Measurements from ENCODE around the gene SLC4A9.
"Not testable (repeated sequence)": the region's sequence is repeated elsewhere in the genome, so short reads cannot be mapped to it uniquely, and the experiment has no call there.

The SLC4A9 gene

DNA sequence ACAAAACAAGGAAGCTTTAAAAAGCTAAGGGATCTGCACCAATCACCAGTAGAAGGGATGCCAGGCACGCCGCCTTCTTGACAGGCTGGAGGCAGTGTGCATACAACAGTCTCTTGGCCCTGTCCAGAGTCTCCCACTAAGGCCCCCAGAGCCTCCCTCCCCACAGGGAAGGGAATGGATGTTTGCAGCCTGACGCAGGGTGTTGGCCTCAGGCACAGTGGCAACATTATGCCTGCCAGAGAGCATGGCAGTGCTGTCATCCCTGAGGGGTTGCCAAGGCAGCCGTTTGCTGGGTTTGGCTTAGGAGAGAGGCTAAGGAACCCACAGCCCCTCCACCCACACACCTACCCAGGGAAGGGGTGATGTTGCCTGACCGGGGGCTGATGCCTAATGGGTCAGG, 18.4 kb upstream of the SLC4A9 start:
- TF ChIP-seq Cebpa-rat (IDR thresholded peaks at IDR 0.05): no peak
- Histone ChIP-seq H3K4me2 (peak overlapping the region; percentile 86 to 100 (median 98)), H3K36me3 (peaks cover 69 to 91% (median 86%) of the 10 kb centered on the region in 11 experiments), H3K4me1 (peaks cover 76 to 87% (median 79%) of the 10 kb centered on the region in 10 experiments), H3K4me3 (peak overlapping the region; percentile 77 to 97 (median 95)), H3K9me3 (replicated peaks in 1 of 11) (peaks cover 0 to 8% (median 0%) of the 10 kb centered on the region in 11 experiments; a peak in 1 of 22 replicates), H3K27ac (peak overlapping the region; percentile 75 to 100 (median 96)), H4K20me1 (peaks cover 37 to 73% (median 59%) of the 10 kb centered on the region in 11 experiments), H3K9ac (peak overlapping the region; percentile 68 to 98 (median 92); a peak in 21 of 22 replicates), H3K27me3 (no peaks in the 10 kb centered on the region)

DNA sequence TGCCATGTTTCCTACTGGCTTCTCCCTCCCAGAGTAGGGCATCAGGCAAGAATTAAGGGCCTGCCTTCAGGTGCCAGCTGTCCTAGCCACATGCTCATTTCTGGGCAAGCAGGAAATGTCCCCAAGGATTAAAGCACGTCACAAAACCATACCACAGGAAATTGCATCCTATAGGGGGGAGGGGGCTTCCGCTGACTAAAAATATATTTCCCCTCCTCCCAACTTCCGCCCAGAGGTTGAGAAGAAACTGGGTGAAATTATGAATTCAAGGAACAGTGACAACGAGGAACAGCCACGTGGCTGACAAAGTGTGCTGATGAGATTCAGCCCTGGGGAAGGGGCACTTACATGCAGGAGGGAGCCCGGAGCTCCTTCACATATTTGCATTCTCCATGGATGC, 17.7 kb upstream of the SLC4A9 start:
- peak overlapping the region; percentile 77 to 100 (median 96); a peak in 21 of 22 replicates for H3K27ac ChIP-seq

DNA sequence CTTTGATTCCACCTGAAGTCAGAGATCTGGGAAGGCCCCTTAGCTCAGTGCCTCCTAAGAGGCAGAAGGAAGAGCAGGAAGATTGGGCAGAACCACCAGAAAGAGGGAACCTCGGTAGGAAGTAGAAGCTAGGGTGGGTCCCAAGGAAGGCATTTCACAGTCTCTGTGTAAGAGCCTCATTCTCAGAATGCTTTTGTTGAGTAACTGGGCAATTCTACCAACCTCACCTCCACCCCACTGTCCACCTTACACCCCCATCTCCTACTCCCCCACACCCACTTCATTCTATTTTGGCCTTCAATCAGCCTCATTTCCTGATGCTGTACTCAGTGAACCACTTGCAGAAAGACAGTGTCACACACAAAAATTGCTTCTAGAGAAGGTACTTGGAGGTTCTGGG, 17.1 kb upstream of the SLC4A9 start:
- H3K4me1 ChIP-seq: peaks cover 76 to 87% (median 78%) of the 10 kb centered on the region in 10 experiments
- TF ChIP-seq Cebpa-rat (IDR thresholded peaks at IDR 0.05): no peak; a peak in 1 of 22 replicates
- peak overlapping the region; percentile 86 to 100 (median 98) for H3K4me2 ChIP-seq
- peaks cover 0 to 8% (median 0%) of the 10 kb centered on the region in 11 experiments; a peak in 1 of 22 replicates for H3K9me3 ChIP-seq (replicated peaks in 1 of 11)
- peaks cover 24 to 60% (median 46%) of the 10 kb centered on the region in 11 experiments for H4K20me1 ChIP-seq
- H3K4me3 ChIP-seq: peak overlapping the region; percentile 77 to 97 (median 95)
- H3K36me3 ChIP-seq: peaks cover 56 to 78% (median 73%) of the 10 kb centered on the region in 11 experiments
- peak overlapping the region; percentile 77 to 100 (median 96) for H3K27ac ChIP-seq
- no peaks in the 10 kb centered on the region for H3K27me3 ChIP-seq
- H3K9ac ChIP-seq: peak overlapping the region; percentile 89 to 98 (median 92)

More for the DNA sequence above, 17.7 kb upstream of the SLC4A9 start:
- Histone ChIP-seq H3K4me2 (peak overlapping the region; percentile 86 to 100 (median 98)), H3K27me3 (no peaks in the 10 kb centered on the region), H3K9ac (peak overlapping the region; percentile 89 to 98 (median 92)), H3K4me1 (peaks cover 76 to 87% (median 78%) of the 10 kb centered on the region in 10 experiments), H3K4me3 (peak overlapping the region; percentile 77 to 97 (median 95)), H3K36me3 (peaks cover 62 to 84% (median 80%) of the 10 kb centered on the region in 11 experiments), H3K9me3 (replicated peaks in 1 of 11) (peaks cover 0 to 8% (median 0%) of the 10 kb centered on the region in 11 experiments; a peak in 1 of 22 replicates), H4K20me1 (peaks cover 30 to 66% (median 52%) of the 10 kb centered on the region in 11 experiments)
- TF ChIP-seq Cebpa-rat (IDR thresholded peaks at IDR 0.05): peak in 10 of 11 experiments; percentile 49 to 97 (median 86); a peak in 18 of 22 replicates

DNA sequence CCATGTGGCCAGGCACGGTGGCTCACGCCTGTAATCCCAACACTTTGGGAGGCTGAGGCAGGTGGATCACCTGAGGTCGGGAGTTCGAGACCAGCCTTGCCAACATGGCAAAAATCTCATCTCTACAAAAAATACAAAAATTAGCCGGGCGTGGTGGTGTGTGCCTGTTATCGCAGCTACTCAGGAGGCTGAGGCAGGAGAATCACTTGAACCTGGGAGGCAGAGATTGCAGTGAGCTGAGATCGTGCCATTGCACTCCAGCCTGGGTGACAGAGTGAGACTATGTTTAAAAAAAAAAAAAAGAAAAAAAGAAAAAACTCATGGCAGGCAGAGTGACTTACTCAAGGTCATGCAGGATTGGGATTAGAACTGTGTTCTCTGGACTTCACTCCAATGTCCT, 16.1 kb upstream of the SLC4A9 start:
- Histone ChIP-seq H3K4me3 (peak overlapping the region; percentile 77 to 97 (median 95)), H3K9ac (peak overlapping the region; percentile 89 to 98 (median 92)), H3K4me2 (peak overlapping the region; percentile 86 to 100 (median 98)), H3K4me1 (peaks cover 76 to 87% (median 78%) of the 10 kb centered on the region in 10 experiments), H3K36me3 (peaks cover 46 to 69% (median 64%) of the 10 kb centered on the region in 11 experiments), H3K27ac (peak overlapping the region; percentile 77 to 100 (median 96)), H4K20me1 (peaks cover 14 to 50% (median 37%) of the 10 kb centered on the region in 11 experiments)
- not testable (repeated sequence) for H3K9me3 ChIP-seq (replicated peaks in 1 of 11); H3K27me3 ChIP-seq

DNA sequence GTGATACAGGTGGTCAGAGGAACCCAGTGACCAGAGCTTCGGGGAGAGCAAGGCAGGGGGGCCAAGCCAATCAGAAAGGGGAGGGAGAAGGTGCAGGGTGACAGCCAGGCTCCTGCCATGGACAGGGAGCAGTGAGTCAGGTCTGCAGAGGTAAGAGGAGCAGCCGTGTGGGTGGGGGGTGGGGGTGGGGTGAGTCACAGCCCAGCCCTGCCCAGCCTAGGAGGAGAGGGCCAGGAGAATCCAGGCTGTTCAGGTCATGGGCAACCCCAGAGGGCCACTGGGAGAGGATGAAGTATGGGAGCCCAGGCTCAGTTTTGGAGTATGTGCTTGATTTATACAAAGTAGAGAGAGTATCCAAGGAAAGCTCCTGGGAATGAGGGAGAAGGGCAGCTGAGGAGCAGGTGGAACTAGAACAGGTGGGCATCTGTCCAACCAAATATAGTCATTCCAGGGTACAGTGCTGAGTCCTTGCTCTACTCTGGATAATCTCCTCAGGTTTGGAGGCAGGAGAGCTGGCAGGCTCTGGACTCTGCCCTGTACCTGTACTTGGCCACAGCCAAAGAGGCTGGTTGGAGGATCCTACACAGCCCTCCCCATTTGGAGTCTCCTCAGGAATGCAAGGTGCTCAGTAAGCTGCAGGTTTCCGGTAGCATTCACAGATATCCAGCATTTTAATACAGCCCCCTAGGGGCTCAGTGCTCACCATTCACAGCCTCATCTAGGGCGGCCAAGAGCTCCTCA, 15.1 kb upstream of the SLC4A9 start:
- H3K9ac ChIP-seq: peak overlapping the region; percentile 89 to 98 (median 92)
- H3K4me2 ChIP-seq: peak overlapping the region; percentile 86 to 100 (median 98)
- H3K27ac ChIP-seq: peak overlapping the region; percentile 77 to 100 (median 96); a peak in 21 of 22 replicates
- TF ChIP-seq Cebpa-rat (IDR thresholded peaks at IDR 0.05): no peak
- H4K20me1 ChIP-seq: peaks cover 4 to 40% (median 27%) of the 10 kb centered on the region in 11 experiments; a peak in 19 of 22 replicates
- H3K4me3 ChIP-seq: peak overlapping the region; percentile 77 to 97 (median 95)
- peaks cover 0 to 8% (median 0%) of the 10 kb centered on the region in 11 experiments; a peak in 1 of 22 replicates for H3K9me3 ChIP-seq (replicated peaks in 1 of 11)
- H3K36me3 ChIP-seq: peaks cover 36 to 59% (median 54%) of the 10 kb centered on the region in 11 experiments
- H3K27me3 ChIP-seq: no peaks in the 10 kb centered on the region
- peaks cover 76 to 86% (median 78%) of the 10 kb centered on the region in 10 experiments for H3K4me1 ChIP-seq

DNA sequence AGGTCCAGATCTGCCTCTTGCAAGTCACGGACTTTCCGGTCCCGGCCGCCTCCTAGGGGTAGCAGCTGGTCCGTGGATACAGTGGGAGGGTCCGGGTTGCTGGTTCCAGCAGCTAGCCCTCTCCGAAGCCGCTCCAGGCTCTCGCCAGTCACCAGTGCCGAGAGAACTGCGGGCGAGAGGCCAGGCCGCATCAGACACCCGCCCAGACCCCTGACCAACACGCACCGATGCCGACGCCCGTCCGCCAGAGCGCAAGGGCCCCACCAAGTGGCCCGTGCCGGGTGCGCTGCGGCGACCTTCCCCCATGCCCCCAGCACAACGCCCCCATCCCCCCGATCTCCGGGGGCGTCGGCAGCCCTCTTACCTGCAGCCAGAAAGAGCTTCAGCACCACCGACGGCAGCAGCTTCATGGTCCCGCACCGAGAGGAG, 14.1 kb upstream of the SLC4A9 start:
- Histone ChIP-seq H3K27ac (peak overlapping the region; percentile 77 to 100 (median 96)), H3K9ac (peak overlapping the region; percentile 89 to 98 (median 92)), H3K27me3 (no peaks in the 10 kb centered on the region), H3K9me3 (replicated peaks in 1 of 11) (peaks cover 0 to 8% (median 0%) of the 10 kb centered on the region in 11 experiments; a peak in 1 of 22 replicates), H4K20me1 (peaks cover 0 to 31% (median 20%) of the 10 kb centered on the region in 11 experiments; a peak in 16 of 22 replicates), H3K4me2 (peak overlapping the region; percentile 86 to 100 (median 98)), H3K36me3 (peaks cover 26 to 48% (median 43%) of the 10 kb centered on the region in 11 experiments), H3K4me1 (peaks cover 75 to 85% (median 77%) of the 10 kb centered on the region in 10 experiments), H3K4me3 (peak overlapping the region; percentile 77 to 97 (median 95))
- TF ChIP-seq Cebpa-rat (IDR thresholded peaks at IDR 0.05): no peak

DNA sequence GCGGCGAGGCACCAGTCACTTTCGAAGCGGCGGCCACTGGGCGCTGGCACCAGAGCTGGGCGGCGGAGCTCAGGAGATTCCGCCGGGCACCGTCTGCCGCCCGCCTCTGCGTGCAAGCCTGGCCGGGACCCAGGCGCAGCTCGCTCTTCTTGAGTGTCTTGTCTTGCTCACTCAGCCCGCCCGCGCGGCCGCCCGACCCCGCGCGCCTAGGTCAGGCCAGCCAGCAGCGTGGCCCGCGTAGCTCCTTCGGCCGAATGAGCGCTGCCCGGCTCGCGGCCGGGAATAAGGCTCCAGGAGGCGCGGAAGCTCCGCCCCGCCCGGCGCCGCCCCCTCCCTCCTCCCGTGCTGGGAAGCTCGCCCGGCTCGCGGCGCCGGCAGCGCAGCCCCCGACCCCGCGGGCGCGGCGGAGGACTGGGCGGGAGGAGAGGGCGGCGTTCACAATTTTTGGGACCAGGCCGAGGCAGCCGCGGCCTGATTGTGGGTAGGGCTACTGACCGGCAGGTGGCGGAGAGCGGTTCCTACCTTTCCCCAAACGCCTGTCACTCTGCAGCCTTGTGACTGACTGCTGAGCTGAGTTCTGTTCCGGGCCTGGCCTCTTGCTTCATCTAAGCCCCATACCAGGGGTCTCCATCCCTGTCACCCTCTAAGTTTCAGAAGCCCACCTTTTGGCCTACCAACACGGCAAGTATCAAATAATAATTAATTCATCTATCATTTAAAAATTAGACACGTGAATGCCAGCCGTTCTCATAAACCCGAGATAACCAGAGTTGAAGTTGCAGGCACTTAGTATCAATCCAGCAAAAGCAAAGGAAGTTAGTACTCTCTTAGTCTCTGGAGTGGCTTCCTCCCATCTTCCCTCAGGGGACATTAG, 13.4 kb upstream of the SLC4A9 start, which contains the start of gene HBEGF:
TSS of gene HBEGF (minus strand) at position 256 of the 874 bp plus-strand sequence. CDS start 275 bp downstream, outside the sequence.
- Histone ChIP-seq H4K20me1 (peaks cover 0 to 25% (median 16%) of the 10 kb centered on the region in 11 experiments; a peak in 15 of 22 replicates), H3K4me2 (peak within 1 kb of the TSS; percentile 86 to 100 (median 98)), H3K27ac (peak within 1 kb of the TSS; percentile 77 to 100 (median 96)), H3K4me1 (peaks cover 69 to 85% (median 77%) of the 10 kb centered on the region in 10 experiments), H3K36me3 (peaks cover 19 to 41% (median 37%) of the 10 kb centered on the region in 11 experiments), H3K27me3 (no peaks in the 10 kb centered on the region), H3K4me3 (peak within 1 kb of the TSS; percentile 77 to 97 (median 95)), H3K9ac (peak within 1 kb of the TSS; percentile 89 to 98 (median 92)), H3K9me3 (replicated peaks in 1 of 11) (peaks cover 0 to 8% (median 0%) of the 10 kb centered on the region in 11 experiments; a peak in 1 of 22 replicates)
- no peak for TF ChIP-seq Cebpa-rat (IDR thresholded peaks at IDR 0.05)

DNA sequence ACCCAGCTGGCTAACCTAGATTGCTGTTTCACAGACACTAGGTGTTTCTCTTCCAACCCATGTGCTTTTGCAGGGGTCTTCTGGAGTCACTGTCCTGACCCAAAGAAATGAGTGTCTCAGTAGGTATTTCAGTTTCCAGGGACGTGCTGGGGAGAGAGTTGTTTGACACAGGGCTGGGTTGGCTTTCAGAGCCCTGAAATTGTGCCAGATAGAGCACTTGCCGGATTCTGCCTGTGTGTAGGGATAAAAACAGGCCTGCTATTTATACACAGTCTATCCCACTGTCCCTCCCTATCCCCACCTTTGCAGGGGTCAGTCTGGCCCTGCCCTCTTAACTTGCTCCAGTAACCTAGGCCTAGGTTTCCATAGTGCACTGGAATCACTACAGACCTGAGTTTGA, 12.6 kb upstream of the SLC4A9 start:
- peaks cover 0 to 8% (median 0%) of the 10 kb centered on the region in 11 experiments; a peak in 1 of 22 replicates for H3K9me3 ChIP-seq (replicated peaks in 1 of 11)
- peak overlapping the region in 10 of 11 experiments; percentile 90 to 100 (median 96); a peak in 19 of 22 replicates for H3K27ac ChIP-seq
- H3K36me3 ChIP-seq: peaks cover 13 to 35% (median 30%) of the 10 kb centered on the region in 11 experiments; a peak in 21 of 22 replicates
- H4K20me1 ChIP-seq: peaks cover 0 to 24% (median 15%) of the 10 kb centered on the region in 11 experiments; a peak in 14 of 22 replicates
- peak overlapping the region; percentile 89 to 98 (median 92); a peak in 21 of 22 replicates for H3K9ac ChIP-seq
- H3K4me3 ChIP-seq: peak overlapping the region; percentile 77 to 97 (median 95); a peak in 18 of 20 replicates
- no peaks in the 10 kb centered on the region for H3K27me3 ChIP-seq
- peak overlapping the region; percentile 85 to 99 (median 92) for H3K4me2 ChIP-seq
- peaks cover 61 to 79% (median 72%) of the 10 kb centered on the region in 10 experiments for H3K4me1 ChIP-seq
- no peak for TF ChIP-seq Cebpa-rat (IDR thresholded peaks at IDR 0.05)

Measured in BLaER1 treated with 17β-estradiol and CSF1 and Interleukin-3, amounts not matched to agents 10 nM and 100 nM (cell line).